HPDE6-E6E7 (cell line): ENCODE data around the gene SMARCA2.

Experiments used
- DNase-seq: peaks from one replicate; pipeline ENCODE4 v3.0.0; 2011; ENCODE audit warnings: missing footprints; ENCODE audit errors: extremely low spot score

The SMARCA2 gene

DNA sequence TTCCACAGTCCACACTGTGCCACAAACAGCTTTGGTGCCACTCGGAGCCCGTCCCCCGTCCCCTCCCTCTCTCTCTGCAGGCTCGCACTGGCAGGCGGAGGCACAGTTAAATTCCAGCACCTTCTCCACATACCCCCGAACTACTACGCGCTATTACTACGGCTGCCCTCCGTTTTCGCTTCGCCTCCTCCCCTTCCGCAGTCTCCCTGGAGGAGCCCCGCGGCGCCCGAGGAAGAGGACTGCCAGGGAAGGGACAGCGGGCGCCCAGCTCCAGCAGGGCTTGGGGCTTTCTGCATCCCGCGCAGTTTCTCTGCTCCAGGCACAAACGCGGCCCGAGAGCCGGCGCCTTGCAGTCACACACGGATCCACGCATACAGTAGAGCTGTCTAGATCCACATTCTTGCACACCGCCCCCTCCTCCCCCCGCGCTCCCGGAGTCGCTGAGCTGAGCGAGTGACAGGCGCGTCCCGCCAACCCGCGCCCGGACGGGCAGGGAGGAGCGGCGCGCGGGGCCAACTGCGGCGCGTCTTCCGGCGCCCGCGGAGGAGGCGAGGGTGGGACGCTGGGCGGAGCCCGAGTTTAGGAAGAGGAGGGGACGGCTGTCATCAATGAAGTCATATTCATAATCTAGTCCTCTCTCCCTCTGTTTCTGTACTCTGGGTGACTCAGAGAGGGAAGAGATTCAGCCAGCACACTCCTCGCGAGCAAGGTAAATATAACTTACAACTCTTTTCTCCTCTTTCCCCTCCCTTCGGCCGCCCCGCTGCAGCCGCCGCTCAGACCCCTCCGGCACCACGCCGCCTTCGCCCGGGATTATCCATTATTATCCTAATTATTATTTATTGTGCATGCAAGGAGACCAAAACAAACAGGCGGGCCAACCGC is at the start of gene SMARCA2:
Gene SMARCA2 (plus strand): TSS at position 652 of the 885 bp plus-strand sequence. CDS start 13,676 bp downstream, outside the sequence.
- peak; percentile 86 for DNase-seq

GRCh38 chr9:1966725-1967366 is 48.3 kb upstream of the SMARCA2 start:
- DNase-seq: no peak

DNA sequence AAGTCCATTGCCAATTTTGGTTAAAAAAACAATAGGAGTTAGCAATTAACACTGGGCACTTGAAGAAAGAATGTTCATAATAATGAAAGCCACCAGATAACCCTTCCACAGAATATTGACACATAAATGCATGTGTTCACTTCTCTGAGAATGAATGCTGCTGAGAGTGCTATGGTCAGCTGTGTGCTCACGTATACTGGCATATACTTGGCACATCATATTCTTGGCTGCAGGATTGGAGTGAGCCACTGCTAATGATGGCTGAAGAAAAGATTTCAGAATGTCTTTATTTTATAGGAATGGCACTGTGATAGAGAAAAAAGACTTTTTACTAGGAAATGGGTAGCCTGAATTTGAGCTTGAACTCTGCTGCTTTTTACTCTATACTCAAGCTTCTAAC is 46.0 kb upstream of the SMARCA2 start:
- DNase-seq: no peak

DNA sequence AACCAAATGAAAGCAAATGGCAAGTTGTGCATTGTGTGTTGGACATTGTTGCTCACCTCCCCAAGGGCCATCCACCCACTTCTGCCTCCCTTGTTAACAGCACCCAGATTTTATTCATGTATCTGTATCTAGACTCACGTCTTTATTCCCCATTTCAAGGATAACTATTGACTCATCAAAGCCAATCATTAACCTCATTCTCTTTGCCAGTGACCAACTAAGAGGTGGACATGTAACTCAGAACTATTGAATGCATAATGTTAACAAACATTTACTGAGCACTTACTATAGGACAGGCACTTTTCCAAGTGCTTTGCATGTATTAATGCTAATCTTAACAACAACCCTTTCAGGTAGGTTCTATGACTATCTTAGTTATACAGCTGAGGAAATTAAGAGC is 45.2 kb upstream of the SMARCA2 start:
- no peak for DNase-seq

DNA sequence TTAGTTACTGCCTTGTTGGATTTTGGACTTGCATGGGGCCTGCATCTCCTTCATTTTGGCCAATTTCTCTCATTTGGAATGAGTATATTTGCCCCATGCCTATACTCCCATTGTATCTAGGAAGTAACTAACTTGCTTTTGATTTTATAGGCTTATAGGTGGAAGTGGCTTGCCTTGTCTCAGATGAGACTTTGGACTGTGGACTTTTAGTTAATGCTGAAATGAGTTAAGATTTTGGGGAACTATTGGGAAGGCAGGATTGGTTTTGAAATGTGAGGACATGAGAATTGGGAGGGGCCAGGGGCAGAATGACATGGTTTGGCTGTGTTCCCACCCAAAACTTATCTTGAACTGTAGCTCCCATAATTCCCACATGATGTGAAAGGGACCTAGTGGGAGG is 42.5 kb upstream of the SMARCA2 start:
- no peak for DNase-seq

- DNase-seq: no peak
These were observed 38.1 kb upstream of the SMARCA2 start for GRCh38 chr9:1977026-1977425.

- DNase-seq: peak; percentile 26
These were observed 36.2 kb upstream of the SMARCA2 start for GRCh38 chr9:1978941-1979340.

GRCh38 chr9:1979741-1980367 is 35.3 kb upstream of the SMARCA2 start:
- no peak for DNase-seq

- no peak for DNase-seq
These were observed 34.8 kb upstream of the SMARCA2 start for GRCh38 chr9:1980387-1980786.

DNA sequence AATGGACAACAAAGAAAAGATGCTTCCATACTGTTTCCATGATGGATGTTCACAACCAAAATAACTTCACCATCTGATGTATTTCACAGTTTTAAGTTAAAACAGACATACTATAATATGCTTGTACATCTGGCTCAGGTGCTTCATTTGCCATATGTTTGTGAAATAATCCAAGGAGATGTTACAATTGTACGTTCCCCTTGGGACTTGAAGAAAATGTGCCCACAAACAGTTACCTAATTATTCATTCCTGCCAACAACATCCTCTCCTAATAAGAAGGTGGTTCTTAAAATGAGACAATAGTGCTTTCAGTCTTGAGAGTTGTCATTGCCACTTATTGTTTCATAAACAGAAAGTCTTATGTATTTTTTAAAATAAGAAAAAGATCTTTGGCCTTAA is 33.1 kb upstream of the SMARCA2 start:
- no peak for DNase-seq

DNA sequence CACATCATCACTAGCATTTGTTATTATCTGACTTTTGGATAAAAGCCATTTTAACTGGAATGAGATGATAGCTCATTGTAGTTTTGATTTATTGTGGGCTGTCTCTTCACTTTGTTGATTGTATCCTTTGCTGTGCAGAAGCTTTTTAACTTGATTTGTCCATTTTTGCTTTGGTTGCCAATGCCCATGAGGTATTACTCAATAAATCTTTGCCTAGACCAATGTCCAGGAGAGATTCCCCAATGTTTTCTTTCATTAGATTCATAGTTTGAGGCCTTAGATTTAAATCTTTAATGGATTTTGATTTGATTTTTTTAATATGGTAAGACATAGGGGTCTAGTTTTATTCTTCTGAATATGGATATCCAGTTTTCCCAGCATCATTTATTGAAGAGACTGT is 28.8 kb upstream of the SMARCA2 start:
- no peak for DNase-seq

GRCh38 chr9:1989500-1989899 is 25.6 kb upstream of the SMARCA2 start:
- no peak for DNase-seq

- no peak for DNase-seq
These were observed 21.0 kb upstream of the SMARCA2 start for GRCh38 chr9:1994180-1994579.

- no peak for DNase-seq
These were observed 20.1 kb upstream of the SMARCA2 start for GRCh38 chr9:1995084-1995483.

- DNase-seq: no peak
These were observed 19.0 kb upstream of the SMARCA2 start for GRCh38 chr9:1996156-1996555.

DNA sequence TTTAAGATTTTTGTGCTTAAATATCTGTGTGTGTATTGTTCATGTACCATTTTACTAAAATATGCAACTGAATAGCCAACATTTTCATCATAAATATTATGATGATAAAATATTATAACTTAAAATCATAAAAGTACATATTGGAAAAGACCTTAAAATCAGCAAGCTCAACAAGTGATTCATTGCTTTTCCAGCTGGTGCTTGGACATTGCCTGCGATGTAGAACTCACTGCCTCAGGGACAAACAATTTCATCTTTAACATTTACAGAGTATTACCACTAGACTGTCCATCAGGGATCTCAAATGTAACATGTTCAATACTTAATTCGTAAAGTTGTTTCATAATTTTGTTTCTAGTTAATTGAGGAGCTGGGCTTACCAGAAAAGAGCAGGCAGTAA is 17.5 kb upstream of the SMARCA2 start:
- no peak for DNase-seq

DNA sequence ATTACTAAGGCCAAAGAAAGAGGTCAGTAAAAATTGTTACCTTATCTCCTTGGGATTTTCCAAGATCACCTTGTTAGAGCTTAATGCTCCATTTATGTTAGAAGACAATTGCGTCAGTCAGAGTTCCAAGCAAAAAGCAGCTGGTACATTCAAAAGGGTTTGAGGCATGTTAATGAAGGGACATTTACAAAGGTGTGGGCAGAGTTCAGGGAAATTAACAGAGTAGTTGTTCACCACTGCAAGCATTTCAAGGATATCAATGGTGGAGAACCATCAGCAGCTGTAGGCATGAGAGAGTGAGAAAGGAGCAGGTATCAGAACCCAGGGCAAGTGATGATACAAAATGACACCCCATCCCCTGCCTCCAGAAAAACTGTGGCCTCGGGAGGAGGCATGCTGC is 17.0 kb upstream of the SMARCA2 start:
- no peak for DNase-seq

DNA sequence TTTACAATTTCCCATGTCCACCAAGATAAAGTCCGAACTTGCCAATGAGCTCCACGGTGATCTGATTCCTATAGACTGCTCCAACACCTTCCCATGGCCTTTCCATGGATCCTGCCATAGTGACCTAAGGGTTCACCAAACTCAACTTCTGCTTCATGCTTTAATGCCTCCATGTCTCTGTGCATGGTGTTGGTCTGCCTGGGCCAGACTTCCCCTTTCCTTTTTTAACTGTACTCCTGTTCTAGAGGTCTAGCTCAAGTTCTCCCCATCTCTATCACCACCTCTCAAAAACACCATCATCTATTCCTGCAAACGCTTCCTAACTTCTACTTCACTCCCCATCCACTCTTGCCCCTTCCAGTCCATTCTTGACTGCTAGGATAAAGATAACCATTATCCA is 14.8 kb upstream of the SMARCA2 start:
- DNase-seq: no peak

GRCh38 chr9:2008372-2008771 is 6.8 kb upstream of the SMARCA2 start:
- DNase-seq: no peak

DNA sequence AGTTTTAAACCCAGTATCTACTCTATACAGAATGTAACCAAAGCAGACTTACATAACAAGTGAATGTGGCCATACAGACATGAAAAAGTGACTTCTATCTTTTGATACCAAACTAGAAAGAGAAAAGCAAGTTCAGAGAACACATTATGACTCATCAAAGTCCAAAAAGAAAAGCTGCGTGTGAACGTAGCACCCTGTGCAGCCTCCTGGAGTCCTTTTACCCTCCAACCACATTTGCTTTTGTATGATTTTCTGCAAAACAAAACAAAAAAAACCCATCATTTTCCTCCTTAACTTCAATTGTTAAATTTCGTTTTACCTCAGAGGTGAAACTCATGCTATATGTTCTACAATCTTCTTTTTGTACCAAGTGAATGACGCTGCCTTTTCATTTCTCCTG is 2.8 kb upstream of the SMARCA2 start:
- DNase-seq: no peak

GRCh38 chr9:2013743-2014475 is 1.2 kb upstream of the SMARCA2 start:
- DNase-seq: no peak
